ENCODE data around the gene SH3PXD2B.

Gene SH3PXD2B

GRCh38 chr5:172492097-172492840 is 37.9 kb upstream of the SH3PXD2B start:
- H3K4me3 ChIP-seq (replicated peaks; ENCODE audit: low read depth, low read length): no peak overlapping the region
- no peak for TF ChIP-seq CTCF (IDR thresholded peaks at IDR 0.05; ENCODE audit: low read length, missing control alignments)
- DNase-seq (ENCODE audit: low read depth): no peak

- no peak for TF ChIP-seq CTCF (IDR thresholded peaks at IDR 0.05; ENCODE audit: low read length, missing control alignments)
- no peak for DNase-seq (ENCODE audit: low read depth)
- no peak overlapping the region for H3K4me3 ChIP-seq (replicated peaks; ENCODE audit: low read depth, low read length)
Measured at GRCh38 chr5:172491481-172491880, 37.2 kb upstream of the SH3PXD2B start.

- no peak for DNase-seq (ENCODE audit: low read depth)
- TF ChIP-seq CTCF (IDR thresholded peaks at IDR 0.05; ENCODE audit: low read length, missing control alignments): no peak
- no peak overlapping the region for H3K4me3 ChIP-seq (replicated peaks; ENCODE audit: low read depth, low read length)
Measured at GRCh38 chr5:172490514-172491461, 36.5 kb upstream of the SH3PXD2B start.

- TF ChIP-seq CTCF (IDR thresholded peaks at IDR 0.05; ENCODE audit: low read length, missing control alignments): no peak
- H3K4me3 ChIP-seq (replicated peaks; ENCODE audit: low read depth, low read length): no peak overlapping the region
- DNase-seq (ENCODE audit: low read depth): no peak
Measured at GRCh38 chr5:172488221-172488620, 33.9 kb upstream of the SH3PXD2B start.

- no peak overlapping the region for H3K4me3 ChIP-seq (replicated peaks; ENCODE audit: low read depth, low read length)
Measured at GRCh38 chr5:172487671-172488070, 33.3 kb upstream of the SH3PXD2B start.

GRCh38 chr5:172486912-172487311 is 32.6 kb upstream of the SH3PXD2B start:
- no peak overlapping the region for H3K4me3 ChIP-seq (replicated peaks; ENCODE audit: low read depth, low read length)
- no peak for TF ChIP-seq CTCF (IDR thresholded peaks at IDR 0.05; ENCODE audit: low read length, missing control alignments)
- DNase-seq (ENCODE audit: low read depth): no peak

More at GRCh38 chr5:172487671-172488070, 33.3 kb upstream of the SH3PXD2B start:
- peak; percentile 54 for DNase-seq (ENCODE audit: low read depth)
- TF ChIP-seq CTCF (IDR thresholded peaks at IDR 0.05; ENCODE audit: low read length, missing control alignments): no peak
